ENCODE measurements around the gene MRPL9. TPM values are rescaled to one million over a fixed set of nuclear protein-coding genes. Genes with fewer than 3 reads are reported as not detected.

Gene MRPL9
- total and polyA plus RNA-seq, 12 donors, result 39.9 to 57.7 (median 48.1) TPM

DNA sequence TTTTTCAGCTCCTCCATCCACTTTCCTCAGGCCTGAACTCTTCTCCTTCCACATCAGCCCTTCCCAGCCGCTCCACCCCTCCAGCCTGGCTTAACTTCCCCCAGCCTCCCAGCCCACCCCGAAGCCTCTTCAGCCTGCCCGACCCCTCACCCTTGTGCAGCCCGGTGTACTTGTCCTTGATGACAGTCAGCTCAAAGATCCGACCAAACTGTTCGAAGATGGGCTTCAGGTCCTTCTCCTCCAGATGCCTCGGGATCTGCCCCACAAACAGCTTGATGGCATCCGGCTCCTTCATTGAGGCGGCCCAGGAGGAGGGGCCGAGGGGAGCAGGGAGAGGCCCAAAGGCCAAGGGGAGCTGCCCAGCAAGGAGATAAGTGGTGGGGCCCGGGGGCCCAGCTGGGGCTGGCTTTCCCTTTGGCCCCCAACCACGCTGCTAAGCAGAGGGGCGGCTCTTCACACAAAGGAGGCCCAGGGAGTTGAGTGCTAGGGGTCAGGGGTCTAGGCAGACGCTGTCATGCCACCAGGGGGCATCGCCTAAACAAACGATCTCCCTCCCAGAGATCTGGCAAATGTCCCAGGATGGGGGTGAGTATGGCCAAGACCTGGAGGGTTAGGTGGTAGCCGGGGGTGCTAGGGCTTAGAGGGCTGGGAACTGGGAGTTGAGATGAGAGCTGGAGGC is 47.4 kb downstream of the MRPL9 start:
- Histone ChIP-seq H3K27ac (no peak overlapping the region), H3K9me3 (no peaks in the 10 kb centered on the region), H3K4me3 (no peak overlapping the region), H3K27me3 (peaks cover 0 to 52% (median 35%) of the 10 kb centered on the region in 7 donors), H3K36me3 (no peaks in the 10 kb centered on the region), H3K4me1 (peaks cover 4 to 46% (median 30%) of the 10 kb centered on the region in 9 donors)
- TF ChIP-seq, protein P1, sequence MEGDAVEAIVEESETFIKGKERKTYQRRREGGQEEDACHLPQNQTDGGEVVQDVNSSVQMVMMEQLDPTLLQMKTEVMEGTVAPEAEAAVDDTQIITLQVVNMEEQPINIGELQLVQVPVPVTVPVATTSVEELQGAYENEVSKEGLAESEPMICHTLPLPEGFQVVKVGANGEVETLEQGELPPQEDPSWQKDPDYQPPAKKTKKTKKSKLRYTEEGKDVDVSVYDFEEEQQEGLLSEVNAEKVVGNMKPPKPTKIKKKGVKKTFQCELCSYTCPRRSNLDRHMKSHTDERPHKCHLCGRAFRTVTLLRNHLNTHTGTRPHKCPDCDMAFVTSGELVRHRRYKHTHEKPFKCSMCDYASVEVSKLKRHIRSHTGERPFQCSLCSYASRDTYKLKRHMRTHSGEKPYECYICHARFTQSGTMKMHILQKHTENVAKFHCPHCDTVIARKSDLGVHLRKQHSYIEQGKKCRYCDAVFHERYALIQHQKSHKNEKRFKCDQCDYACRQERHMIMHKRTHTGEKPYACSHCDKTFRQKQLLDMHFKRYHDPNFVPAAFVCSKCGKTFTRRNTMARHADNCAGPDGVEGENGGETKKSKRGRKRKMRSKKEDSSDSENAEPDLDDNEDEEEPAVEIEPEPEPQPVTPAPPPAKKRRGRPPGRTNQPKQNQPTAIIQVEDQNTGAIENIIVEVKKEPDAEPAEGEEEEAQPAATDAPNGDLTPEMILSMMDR (IDR thresholded peaks at IDR 0.05), result no peak
- ATAC-seq (no peak), DNase-seq (no peak)
- intact Hi-C loops (cut with DNase I), result loop anchor here in 1 of 10 donors (10.0 kb wide), 1 partner anchor 61 kb away; no protein-coding TSS in a partner anchor
- WGBS, 2 donors, result 37 to 40% methylated on average over 17 of the region's 17 CpGs

DNA sequence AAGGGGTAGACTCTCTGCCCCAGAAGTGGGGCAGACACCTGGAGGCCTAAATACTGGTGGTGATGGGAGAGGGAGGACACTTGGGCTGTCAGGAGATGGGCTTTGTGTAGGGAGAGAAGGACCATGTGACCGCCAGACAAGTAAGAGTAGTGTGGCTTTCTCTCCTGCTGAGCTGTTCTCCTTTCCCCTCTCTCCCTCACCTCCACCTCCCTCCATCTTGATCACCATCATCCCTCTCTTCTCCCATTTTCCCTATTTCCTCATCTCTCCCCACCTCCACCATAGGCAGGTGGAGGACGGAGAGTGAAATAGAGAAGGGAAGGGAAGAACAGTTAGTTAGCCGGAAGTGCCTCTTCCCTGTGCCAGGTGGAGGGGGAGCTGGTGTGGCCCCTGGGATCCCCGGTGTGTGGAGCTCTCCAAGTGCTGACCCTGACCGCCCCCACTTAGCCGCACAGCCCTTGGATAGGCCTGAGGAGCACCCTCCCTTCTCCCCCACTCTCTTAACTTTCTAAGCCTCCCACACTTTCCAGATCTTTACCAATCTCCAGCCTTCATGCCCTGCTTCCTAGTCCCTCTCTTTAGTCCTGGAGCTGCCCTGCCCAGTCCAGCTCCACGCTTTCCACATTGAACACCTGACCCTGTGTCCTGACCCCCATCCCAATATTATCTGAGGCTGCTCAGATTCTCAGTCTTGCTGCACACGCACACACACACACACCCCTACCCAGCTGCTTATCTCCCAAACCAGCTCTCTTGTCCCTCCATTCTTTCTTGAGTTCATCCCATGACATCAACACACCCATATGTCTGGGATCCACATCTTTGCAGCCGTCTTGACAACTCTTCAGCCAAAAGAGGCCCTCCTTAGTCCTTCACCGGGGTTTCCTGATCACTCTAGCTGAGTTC is 48.2 kb downstream of the MRPL9 start:
- intact Hi-C loops (cut with DNase I), result loop anchor here in 1 of 10 donors (10.0 kb wide), 1 partner anchor 60 kb away; no protein-coding TSS in a partner anchor
- H3K36me3 ChIP-seq, result no peaks in the 10 kb centered on the region
- H3K4me3 ChIP-seq, result no peak overlapping the region
- no peak for DNase-seq
- TF ChIP-seq, protein P1 (IDR thresholded peaks at IDR 0.05), result no peak
- no peak overlapping the region for H3K27ac ChIP-seq
- H3K4me1 ChIP-seq, result peaks cover 4 to 40% (median 22%) of the 10 kb centered on the region in 9 donors
- 66 to 67% methylated on average over 10 of the region's 10 CpGs for WGBS, 2 donors
- no peak for ATAC-seq
- peaks cover 0 to 55% (median 35%) of the 10 kb centered on the region in 7 donors for H3K27me3 ChIP-seq
- no peaks in the 10 kb centered on the region for H3K9me3 ChIP-seq

DNA sequence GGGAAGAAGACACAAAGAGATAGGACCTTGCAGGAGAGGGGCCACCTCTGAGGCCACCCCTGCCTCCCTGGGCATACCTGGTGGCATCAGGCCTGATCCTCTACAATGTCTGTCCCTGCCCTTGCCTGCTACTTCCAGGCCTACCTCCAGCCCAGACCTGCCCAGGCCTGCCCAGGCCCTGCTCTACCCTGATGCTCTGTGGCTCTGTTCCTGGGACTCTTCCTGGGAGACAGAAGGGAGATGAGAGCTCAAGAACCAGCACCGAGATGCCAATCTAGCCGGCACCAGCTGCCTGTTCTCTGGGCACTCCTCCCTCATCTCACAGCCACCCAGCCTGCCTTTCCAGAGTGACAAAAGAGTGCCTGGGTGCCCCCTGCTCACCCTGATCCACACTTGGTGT is 49.4 kb downstream of the MRPL9 start:
- H3K27me3 ChIP-seq, result peaks cover 0 to 55% (median 35%) of the 10 kb centered on the region in 7 donors
- 91 to 97% methylated on average over 2 of the region's 2 CpGs for WGBS, 2 donors
- H3K9me3 ChIP-seq, result no peaks in the 10 kb centered on the region
- no peaks in the 10 kb centered on the region for H3K36me3 ChIP-seq
- no peak overlapping the region for H3K4me3 ChIP-seq
- no peak for ATAC-seq
- TF ChIP-seq, protein P1 (IDR thresholded peaks at IDR 0.05), result no peak
- peaks cover 4 to 30% (median 17%) of the 10 kb centered on the region in 9 donors for H3K4me1 ChIP-seq
- intact Hi-C loops (cut with DNase I), result loop anchor here in 1 of 10 donors (10.0 kb wide), 1 partner anchor 59 kb away; no protein-coding TSS in a partner anchor
- DNase-seq, result no peak
- no peak overlapping the region for H3K27ac ChIP-seq

DNA sequence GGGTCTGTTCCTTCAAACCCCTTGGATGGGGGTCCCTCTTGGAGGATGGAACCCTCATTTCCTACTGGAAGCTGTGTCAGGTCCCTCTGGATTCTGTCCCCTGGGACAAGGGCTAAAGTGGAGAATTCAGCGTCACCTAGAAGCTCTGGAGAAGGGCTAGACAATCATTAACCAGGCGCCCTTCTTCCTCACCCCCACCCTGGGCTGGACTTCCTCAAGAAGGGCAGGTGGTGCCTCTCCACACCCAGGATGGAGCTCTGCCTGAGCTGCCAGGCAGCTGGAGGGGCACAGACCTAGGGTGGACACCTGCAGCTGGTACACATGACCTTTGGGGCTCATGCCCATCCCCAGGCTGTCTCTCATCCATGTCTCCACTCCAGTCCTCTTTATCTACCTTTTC is 50.3 kb downstream of the MRPL9 start:
- intact Hi-C loops (cut with DNase I), result loop anchor here in 1 of 10 donors (10.0 kb wide), 1 partner anchor 58 kb away; no protein-coding TSS in a partner anchor
- H3K27ac ChIP-seq, result no peak overlapping the region
- no peak for DNase-seq
- ATAC-seq, result no peak
- TF ChIP-seq, protein P1 (IDR thresholded peaks at IDR 0.05), result no peak
- H3K4me3 ChIP-seq, result no peak overlapping the region
- H3K9me3 ChIP-seq, result no peaks in the 10 kb centered on the region
- no peaks in the 10 kb centered on the region for H3K36me3 ChIP-seq
- H3K27me3 ChIP-seq, result peaks cover 0 to 55% (median 35%) of the 10 kb centered on the region in 7 donors
- H3K4me1 ChIP-seq, result peaks cover 2 to 21% (median 14%) of the 10 kb centered on the region in 9 donors
- WGBS, 2 donors, result 81 to 83% methylated on average over 2 of the region's 2 CpGs
